Psoas muscle (tissue), 8 donors: ENCODE results near the gene SPATA21. TPM values are rescaled to one million over a fixed set of nuclear protein-coding genes. Genes with fewer than 3 reads are reported as not detected.

ENCODE experiments used
- ATAC-seq, 4 donors: fragments of 200-7000 bp; cut with Tn5 transposase; one replicate each; pipeline ENCODE4 v1.9.1; 2020; ENCODE audit warnings: moderate library complexity in 3 of 4, mild to moderate bottlenecking in 2 of 4
- DNase-seq, 2 donors: peaks; one replicate each; pipeline ENCODE4 v3.0.0-alpha.2; 2020
- H3K27ac ChIP-seq: fragments of 200-600 bp; one replicate; pipeline ENCODE4 v1.8.0; 2022
- H3K27me3 ChIP-seq, 3 donors: fragments of 200-600 bp in 1 of 3; one replicate each; pipeline versions ENCODE4 v1.6.1 to v1.8.0; 2013 to 2022; ENCODE audit warnings: low read length in 2 of 3, mild to moderate bottlenecking in 2 of 3, moderate library complexity in 1 of 3; ENCODE audit not compliant: insufficient read depth in 3 of 3
- H3K36me3 ChIP-seq, 2 donors: fragments of 200-600 bp in 1 of 2; one replicate each; pipeline versions ENCODE4 v1.6.1 to v1.8.0; 2013 to 2022; ENCODE audit warnings: low read depth in 1 of 2, mild to moderate bottlenecking in 1 of 2, moderate library complexity in 1 of 2; ENCODE audit not compliant: insufficient read depth in 1 of 2
- H3K4me1 ChIP-seq: fragments of 200-600 bp; one replicate; pipeline ENCODE4 v1.8.0; 2022
- H3K4me3 ChIP-seq: fragments of 200-600 bp; one replicate; pipeline ENCODE4 v1.8.0; 2022; ENCODE audit warnings: mild to moderate bottlenecking
- H3K9me3 ChIP-seq: fragments of 200-600 bp; one replicate; pipeline ENCODE4 v1.8.0; 2022
- CTCF ChIP-seq: fragments of 200-600 bp; IDR thresholded peaks from one replicate; pipeline ENCODE4 v1.8.0; 2022; ENCODE audit warnings: antibody characterized with exemption
- WGBS, 3 donors: extraction: QIAGEN DNeasy Blood & Tissue Kit; methylation state at CpG; one replicate each; pipeline versions ENCODE4 v1.1.6 to v1.1.7; 2013; 5-methylcytosine and 5-hydroxymethylcytosine counted together
- intact Hi-C, 2 donors: fragments of 100-400 bp; cut with DNase I; formaldehyde crosslinking; loops; one replicate each; pipeline versions ENCODE4 v1.11.0 to v1.14.2; 2022
- polyA plus RNA-seq, 3 donors: library from polyadenylated mRNA; stranded (reverse); fragments of 200-250 nt; gene quantifications; one replicate each; pipeline ENCODE4 v1.2.3, GENCODE V29; 2013
- total RNA-seq, 4 donors: library from RNA; stranded (reverse); fragmentation: NEBNext Ultra II Directional in 2 of 4; extraction: Animal tissue kit (Norgen Biotek cat#: 25700) in 2 of 4; gene quantifications; one replicate each; pipeline versions ENCODE4 v1.2.1 to v1.2.4, GENCODE V29; 2021 to 2023
- donor health status: healthy with polysubstance abuse.
- donor health status: DM: no; HTN: no; CAD: no; lungs with moderate emphysema.
- donor health status: Bipolar disorder and iron deficiency.
- donor health status: healthy.
- donor health status: DM: yes; HTN: yes; CAD: no.
- donor health status: DM: no; HTN: no; CAD: no.
- donor health status: DM: no; HTN: no; CAD: no.
- donor health status: DM: yes; HTN: yes; CAD: no.

SPATA21 gene
- total and polyA plus RNA-seq, 7 donors, result 0.21 to 0.52 (median 0.44) TPM; not detected in 4

GRCh38 chr1:16440470-16441281 lies 3.5 kb upstream of the SPATA21 start, which contains the start of gene NECAP2:
Gene NECAP2, plus strand, starts transcription at chr1:16440724. Its CDS starts 38 bp downstream, at chr1:16440762.
- ATAC-seq, result peak; percentile 96 to 99 (median 98)
- Histone ChIP-seq H3K36me3 (peaks cover 0 to 32% of the 10 kb centered on the region in 2 donors), H3K9me3 (no peaks in the 10 kb centered on the region), H3K4me3 (peak within 1 kb of the TSS; percentile 95), H3K27me3 (no peaks in the 10 kb centered on the region), H3K4me1 (peaks cover 25% of the 10 kb centered on the region), H3K27ac (peak within 1 kb of the TSS; percentile 87)
- intact Hi-C loops, result loop anchor here in 1 of 2 donors (2.0 to 5.0 kb wide), 2 partner anchors 57 to 74 kb away; partner anchors contain the start of gene SZRD1
- peak; percentile 94 to 97 for DNase-seq
- TF ChIP-seq CTCF, result peak; percentile 83
- WGBS, 3 donors, result 0% methylated on average over 67 to 68 of the region's 68 CpGs

DNA sequence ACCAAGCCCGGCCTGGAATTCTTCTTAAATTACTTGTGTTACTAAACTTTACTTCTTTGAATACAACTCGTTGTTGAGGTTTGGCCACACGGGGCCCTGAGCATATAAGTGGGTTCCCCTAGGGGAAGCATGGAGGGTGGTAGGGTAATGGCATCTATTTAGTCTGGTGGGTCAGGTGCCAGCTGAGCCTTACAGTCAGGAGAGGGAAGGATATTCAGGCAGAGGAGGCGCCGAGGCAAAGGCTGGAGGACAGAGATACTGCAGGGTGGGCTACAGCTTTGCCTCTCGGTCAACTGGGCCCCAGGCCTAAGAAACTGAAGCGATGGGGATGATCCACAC lies 2.9 kb upstream of the SPATA21 start:
- H3K4me1 ChIP-seq, result peaks cover 25% of the 10 kb centered on the region
- DNase-seq, result no peak
- no peak for TF ChIP-seq CTCF
- peak overlapping the region; percentile 95 for H3K4me3 ChIP-seq
- 34 to 41% (median 40%) methylated on average over 7 of the region's 7 CpGs for WGBS, 3 donors
- peak; percentile 27 to 56 (median 51) for ATAC-seq
- intact Hi-C loops, result loop anchor here in 1 of 2 donors (2.0 to 5.0 kb wide), 2 partner anchors 57 to 73 kb away; partner anchors contain the start of gene SZRD1
- no peaks in the 10 kb centered on the region for H3K27me3 ChIP-seq
- peaks cover 0 to 26% of the 10 kb centered on the region in 2 donors for H3K36me3 ChIP-seq
- no peaks in the 10 kb centered on the region for H3K9me3 ChIP-seq
- peak overlapping the region; percentile 87 for H3K27ac ChIP-seq

GRCh38 chr1:16438924-16439323 lies 1.7 kb upstream of the SPATA21 start:
- H3K27me3 ChIP-seq, result no peaks in the 10 kb centered on the region
- H3K36me3 ChIP-seq, result peaks cover 0 to 15% of the 10 kb centered on the region in 2 donors
- WGBS, 3 donors, result 72 to 80% (median 73%) methylated on average over 2 of the region's 2 CpGs
- DNase-seq, result no peak
- no peaks in the 10 kb centered on the region for H3K9me3 ChIP-seq
- peaks cover 25% of the 10 kb centered on the region for H3K4me1 ChIP-seq
- ATAC-seq, result no peak
- no peak overlapping the region for H3K4me3 ChIP-seq
- no peak for TF ChIP-seq CTCF
- no peak overlapping the region for H3K27ac ChIP-seq
- intact Hi-C loops, result no loop called here

DNA sequence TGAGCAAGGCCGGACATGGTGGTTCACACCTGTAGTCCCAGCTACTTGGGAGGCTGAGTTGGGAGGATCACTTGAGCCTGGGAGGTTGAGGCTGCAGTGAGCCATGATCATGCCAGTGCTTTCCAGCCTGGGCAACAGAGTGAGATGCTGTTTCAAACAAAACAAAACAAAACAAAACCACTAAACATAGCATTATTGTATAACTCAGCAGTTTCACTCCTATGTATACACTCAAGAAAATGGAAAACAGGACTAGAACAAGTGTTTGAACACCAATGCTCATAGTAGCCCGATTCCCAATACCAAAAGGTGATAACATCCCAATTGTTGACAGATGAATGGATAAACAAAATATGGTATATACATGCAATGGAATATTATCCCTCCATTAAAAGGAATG lies 1.3 kb upstream of the SPATA21 start:
- H3K27ac ChIP-seq, result no peak overlapping the region
- no peak overlapping the region for H3K4me3 ChIP-seq
- WGBS, 3 donors, result 92 to 97% (median 94%) methylated on average over 2 of the region's 2 CpGs
- peaks cover 25% of the 10 kb centered on the region for H3K4me1 ChIP-seq
- H3K36me3 ChIP-seq, result peaks cover 0 to 10% of the 10 kb centered on the region in 2 donors
- DNase-seq, result no peak
- TF ChIP-seq CTCF, result no peak
- no peak for ATAC-seq
- no peaks in the 10 kb centered on the region for H3K9me3 ChIP-seq
- intact Hi-C loops, result no loop called here
- no peaks in the 10 kb centered on the region for H3K27me3 ChIP-seq
